Suprapubic skin (tissue), 4 donors: ENCODE data around the gene C18orf32. TPM values are rescaled to one million over a fixed set of nuclear protein-coding genes. Genes with fewer than 3 reads are reported as not detected.
"Not testable (repeated sequence)": the region's sequence is repeated elsewhere in the genome, so short reads cannot be mapped to it uniquely, and the experiment has no call there.

Source experiments
- DNase-seq, 2 donors: peaks; one replicate each; pipeline ENCODE4 v3.0.0-alpha.2; 2019; ENCODE audit warnings: low spot score in 2 of 2
- H3K27ac ChIP-seq: fragments of 200-600 bp; sonication (generic); one replicate; pipeline ENCODE4 v1.5.1; 2019
- H3K27me3 ChIP-seq: fragments of 200-600 bp; sonication (generic); one replicate; pipeline ENCODE4 v1.5.1; 2019
- H3K36me3 ChIP-seq: fragments of 200-600 bp; sonication (generic); one replicate; pipeline ENCODE4 v1.5.1; 2019
- H3K4me1 ChIP-seq: fragments of 200-600 bp; sonication (generic); one replicate; pipeline ENCODE4 v1.5.1; 2019
- H3K4me3 ChIP-seq: fragments of 200-600 bp; sonication (generic); one replicate; pipeline ENCODE4 v1.5.1; 2019; ENCODE audit warnings: mild to moderate bottlenecking
- H3K9me3 ChIP-seq: fragments of 200-600 bp; sonication (generic); one replicate; pipeline ENCODE4 v1.5.1; 2019
- EP300 ChIP-seq: sonication (generic); formaldehyde crosslinking; IDR thresholded peaks from one replicate; pipeline ENCODE4 v1.6.1; 2017; ENCODE audit warnings: antibody characterized with exemption
- POLR2A ChIP-seq, 2 donors: fragments of 450-650 bp; IDR thresholded peaks; one replicate each; pipeline ENCODE4 v1.6.1; 2017; ENCODE audit warnings: antibody characterized with exemption in 2 of 2, mild to moderate bottlenecking in 2 of 2, moderate library complexity in 2 of 2
- POLR2AphosphoS5 ChIP-seq, 3 donors: sonication (generic); formaldehyde crosslinking; IDR thresholded peaks; one replicate each; pipeline ENCODE4 v1.6.1; 2017; ENCODE audit warnings: antibody characterized with exemption in 3 of 3
- WGBS: methylation state at CpG from one replicate; pipeline ENCODE4 v1.1.5; 2018; 5-methylcytosine and 5-hydroxymethylcytosine counted together
- total RNA-seq, 4 donors: library from RNA; depleted of rRNA; stranded (reverse); fragments of >200 nt; gene quantifications; one replicate each; pipeline ENCODE4 v1.1.0, GENCODE V29; 2016
- TF ChIP-seq, protein P1 (sequence below), 2 donors: fragments of 200-600 bp in 1 of 2; fragments of 450-650 bp in 1 of 2; sonication (generic) in 1 of 2; IDR thresholded peaks; one replicate each; pipeline ENCODE4 v1.5.1; 2016 to 2019; ENCODE audit warnings: antibody characterized with exemption in 2 of 2, mild to moderate bottlenecking in 1 of 2, moderate library complexity in 1 of 2

Gene C18orf32
- total RNA-seq, 4 donors from 2014 or later, result 17.4 to 36.4 (median 24.2) TPM

DNA sequence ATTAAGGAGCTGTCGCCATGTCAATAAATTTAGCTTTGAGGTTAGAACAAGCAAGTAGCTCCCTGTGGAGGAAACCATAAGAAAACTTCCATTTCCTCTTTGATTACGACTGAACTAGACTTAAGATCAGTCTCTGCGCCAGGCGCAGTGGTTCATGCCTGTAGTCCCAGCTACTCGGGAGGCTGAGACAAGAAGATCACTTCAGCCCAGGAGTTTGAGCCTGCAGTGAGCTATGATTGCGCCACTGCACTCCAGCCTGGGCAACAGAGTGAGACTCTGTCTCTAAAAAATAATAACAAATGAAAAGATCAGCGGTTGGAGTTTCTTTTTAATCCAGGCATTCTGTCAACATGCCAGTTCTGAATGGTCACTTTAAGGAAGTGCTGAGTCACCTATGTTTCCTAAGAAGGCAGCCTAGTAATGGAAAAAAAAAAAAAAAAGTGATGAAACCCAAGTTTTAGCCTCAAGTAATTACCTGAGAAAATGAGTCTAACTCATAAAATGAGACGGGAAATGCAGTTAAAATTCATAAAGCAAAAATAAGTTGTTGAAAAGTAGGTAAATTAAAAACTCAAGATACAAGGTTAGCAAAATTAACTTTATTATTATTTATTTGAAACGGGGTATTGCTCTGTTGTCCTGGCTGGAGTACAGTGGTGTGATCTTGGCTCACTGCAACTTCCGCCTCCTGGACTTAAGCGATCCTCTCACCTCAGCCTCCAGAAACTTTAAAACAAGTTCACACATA lies 10.2 kb downstream of the C18orf32 start:
- no peak for DNase-seq

DNA sequence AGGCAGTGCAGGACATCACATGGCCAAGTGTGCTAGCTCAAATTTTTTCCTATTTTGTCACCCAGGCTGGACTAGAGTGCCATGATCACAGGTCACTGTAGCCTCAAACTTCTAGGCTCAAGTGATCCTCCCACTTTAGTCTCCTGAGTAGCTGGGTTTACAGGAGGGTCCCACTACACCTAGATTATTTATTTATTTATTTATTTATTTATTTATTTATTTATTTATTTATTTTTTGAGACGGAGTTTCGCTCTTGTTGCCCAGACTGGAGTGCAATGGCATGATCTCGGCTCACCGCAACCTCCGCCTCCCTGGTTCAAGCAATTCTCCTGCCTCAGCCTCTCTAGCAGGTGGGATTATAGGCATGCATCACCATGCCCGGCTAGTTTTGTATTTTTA lies 12.1 kb downstream of the C18orf32 start:
- 97% methylated on average over 6 of the region's 6 CpGs for WGBS
- not testable (repeated sequence) for DNase-seq, H3K27me3 ChIP-seq

More for the DNA sequence above, 10.2 kb downstream of the C18orf32 start:
- H3K27ac ChIP-seq, result peak overlapping the region; percentile 23
- no peak for TF ChIP-seq POLR2A (IDR thresholded peaks at IDR 0.05)
- TF ChIP-seq, protein P1, sequence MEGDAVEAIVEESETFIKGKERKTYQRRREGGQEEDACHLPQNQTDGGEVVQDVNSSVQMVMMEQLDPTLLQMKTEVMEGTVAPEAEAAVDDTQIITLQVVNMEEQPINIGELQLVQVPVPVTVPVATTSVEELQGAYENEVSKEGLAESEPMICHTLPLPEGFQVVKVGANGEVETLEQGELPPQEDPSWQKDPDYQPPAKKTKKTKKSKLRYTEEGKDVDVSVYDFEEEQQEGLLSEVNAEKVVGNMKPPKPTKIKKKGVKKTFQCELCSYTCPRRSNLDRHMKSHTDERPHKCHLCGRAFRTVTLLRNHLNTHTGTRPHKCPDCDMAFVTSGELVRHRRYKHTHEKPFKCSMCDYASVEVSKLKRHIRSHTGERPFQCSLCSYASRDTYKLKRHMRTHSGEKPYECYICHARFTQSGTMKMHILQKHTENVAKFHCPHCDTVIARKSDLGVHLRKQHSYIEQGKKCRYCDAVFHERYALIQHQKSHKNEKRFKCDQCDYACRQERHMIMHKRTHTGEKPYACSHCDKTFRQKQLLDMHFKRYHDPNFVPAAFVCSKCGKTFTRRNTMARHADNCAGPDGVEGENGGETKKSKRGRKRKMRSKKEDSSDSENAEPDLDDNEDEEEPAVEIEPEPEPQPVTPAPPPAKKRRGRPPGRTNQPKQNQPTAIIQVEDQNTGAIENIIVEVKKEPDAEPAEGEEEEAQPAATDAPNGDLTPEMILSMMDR (IDR thresholded peaks at IDR 0.05), result no peak
- TF ChIP-seq EP300, result no peak
- TF ChIP-seq POLR2AphosphoS5 (IDR thresholded peaks at IDR 0.05), result no peak
- H3K9me3 ChIP-seq, result no peaks in the 10 kb centered on the region
- H3K4me3 ChIP-seq, result no peak overlapping the region
- H3K27me3 ChIP-seq, result no peaks in the 10 kb centered on the region
- no peaks in the 10 kb centered on the region for H3K4me1 ChIP-seq
- peaks cover 32% of the 10 kb centered on the region for H3K36me3 ChIP-seq
- 84% methylated on average over 11 of the region's 11 CpGs for WGBS

DNA sequence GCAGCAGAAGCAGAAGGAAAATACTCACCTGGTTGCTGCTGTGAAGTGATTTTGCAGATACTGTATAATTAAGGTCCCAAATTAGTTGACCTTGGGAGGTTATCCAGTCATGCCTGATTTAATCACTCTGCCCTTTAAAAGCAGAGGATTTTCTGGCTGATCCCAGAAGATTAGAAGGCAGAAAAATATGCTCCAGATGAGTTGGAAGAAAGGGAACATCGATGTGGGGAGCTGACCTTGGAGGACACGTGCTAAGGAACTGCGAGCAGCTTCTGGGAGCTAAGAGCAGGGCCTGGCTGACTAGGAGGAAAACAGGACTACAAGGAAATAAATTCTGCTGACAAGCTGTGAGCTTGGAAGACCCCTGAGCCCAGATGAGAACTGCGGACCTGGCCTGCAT lies 13.3 kb downstream of the C18orf32 start:
- Histone ChIP-seq H3K4me1 (no peaks in the 10 kb centered on the region), H3K9me3 (no peaks in the 10 kb centered on the region), H3K4me3 (no peak overlapping the region), H3K27ac (no peak overlapping the region), H3K27me3 (no peaks in the 10 kb centered on the region), H3K36me3 (peaks cover 6% of the 10 kb centered on the region)
- no peak for DNase-seq
- 48% methylated on average over 4 of the region's 4 CpGs for WGBS
- TF ChIP-seq POLR2AphosphoS5 (IDR thresholded peaks at IDR 0.05), result no peak
- TF ChIP-seq POLR2A (IDR thresholded peaks at IDR 0.05), result no peak
- TF ChIP-seq EP300, result no peak
- TF ChIP-seq, protein P1 (IDR thresholded peaks at IDR 0.05), result no peak

More for the DNA sequence above, 12.1 kb downstream of the C18orf32 start:
- H3K27ac ChIP-seq, H3K4me1 ChIP-seq, H3K9me3 ChIP-seq, H3K4me3 ChIP-seq: not testable (repeated sequence)
- peaks cover 15% of the 10 kb centered on the region for H3K36me3 ChIP-seq

DNA sequence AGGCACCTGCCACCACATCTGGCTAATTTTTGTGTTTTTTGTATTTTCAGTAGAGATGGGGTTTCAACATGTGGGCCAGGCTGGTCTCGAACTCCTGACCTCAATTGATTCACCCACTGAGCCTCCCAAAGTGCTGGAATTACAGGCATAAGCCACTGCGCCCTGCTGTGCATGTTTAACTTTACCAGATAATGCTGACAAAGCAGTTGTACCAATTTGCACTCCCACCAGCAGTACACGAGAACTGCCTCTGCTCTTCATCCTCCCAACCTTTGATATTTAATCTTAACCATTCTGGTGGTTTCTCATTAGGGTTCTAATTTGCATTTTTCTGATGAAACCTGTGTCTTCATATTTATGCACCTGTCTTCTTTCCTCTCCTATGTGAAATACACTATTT lies 14.6 kb downstream of the C18orf32 start:
- H3K4me3 ChIP-seq, result no peak overlapping the region
- no peaks in the 10 kb centered on the region for H3K27me3 ChIP-seq
- peaks cover 6% of the 10 kb centered on the region for H3K36me3 ChIP-seq
- no peak for DNase-seq
- TF ChIP-seq POLR2A (IDR thresholded peaks at IDR 0.05), result no peak
- no peak for TF ChIP-seq POLR2AphosphoS5 (IDR thresholded peaks at IDR 0.05)
- TF ChIP-seq, protein P1 (IDR thresholded peaks at IDR 0.05), result no peak
- no peak for TF ChIP-seq EP300
- no peaks in the 10 kb centered on the region for H3K4me1 ChIP-seq
- WGBS, result 85% methylated on average over 3 of the region's 3 CpGs
- no peak overlapping the region for H3K27ac ChIP-seq
- H3K9me3 ChIP-seq, result no peaks in the 10 kb centered on the region

DNA sequence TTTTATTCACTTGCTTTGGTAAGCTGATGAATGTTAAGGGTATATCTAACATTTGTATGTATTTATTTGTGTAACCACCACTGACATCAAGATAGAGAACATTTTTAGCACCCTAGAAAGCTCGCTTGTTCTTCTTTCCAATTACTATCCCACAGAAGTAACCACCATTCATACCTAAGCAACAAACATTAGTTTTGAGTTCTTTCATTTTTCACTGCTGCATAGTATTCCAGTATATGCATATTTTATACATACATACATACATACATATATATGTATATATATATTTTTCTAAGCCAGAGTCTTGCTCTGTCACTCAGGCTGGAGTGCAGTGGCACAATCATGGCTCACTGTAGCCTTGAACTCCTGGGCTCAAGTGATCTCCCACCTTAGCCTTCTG lies 15.5 kb downstream of the C18orf32 start:
- no peaks in the 10 kb centered on the region for H3K27me3 ChIP-seq
- 95% methylated on average over 1 of the region's 1 CpG for WGBS
- TF ChIP-seq, protein P1 (IDR thresholded peaks at IDR 0.05), result no peak
- TF ChIP-seq POLR2A (IDR thresholded peaks at IDR 0.05), result no peak
- TF ChIP-seq POLR2AphosphoS5 (IDR thresholded peaks at IDR 0.05), result no peak
- TF ChIP-seq EP300, result no peak
- H3K27ac ChIP-seq, result no peak overlapping the region
- H3K4me3 ChIP-seq, result no peak overlapping the region
- DNase-seq, result no peak
- peaks cover 3% of the 10 kb centered on the region for H3K36me3 ChIP-seq
- H3K4me1 ChIP-seq, result no peaks in the 10 kb centered on the region
- no peaks in the 10 kb centered on the region for H3K9me3 ChIP-seq
